HFF-Myc (cell line): ENCODE results near the gene PSMA5.

Experiments used
- DNase-seq: peaks from one replicate; pipeline ENCODE4 v3.0.0-alpha.2; 2011; ENCODE audit warnings: low read depth; ENCODE audit errors: extremely low read depth
- H3K4me3 ChIP-seq: replicated peaks from 2 replicates; pipeline ENCODE4 v1.5.1; 2011; ENCODE audit warnings: low read depth, mild to moderate bottlenecking, control low read depth, low read length
- CTCF ChIP-seq: IDR thresholded peaks from 2 replicates; pipeline ENCODE4 v1.5.1; 2012; ENCODE audit warnings: mild to moderate bottlenecking, low read depth, low read length, control low read depth; ENCODE audit errors: missing control alignments

PSMA5 gene

GRCh38 chr1:109370712-109371340, 55.4 kb downstream of the PSMA5 start:
- peak; percentile 66 for DNase-seq
- no peak for TF ChIP-seq CTCF
- H3K4me3 ChIP-seq, result peak overlapping the region; percentile 6; the same call in 1 of the 2 replicates

GRCh38 chr1:109369167-109369746, 57.0 kb downstream of the PSMA5 start:
- H3K4me3 ChIP-seq, result no peak overlapping the region
- no peak for DNase-seq
- TF ChIP-seq CTCF, result no peak

GRCh38 chr1:109368464-109368863, 57.8 kb downstream of the PSMA5 start:
- DNase-seq, result no peak
- H3K4me3 ChIP-seq, result no peak overlapping the region
- no peak for TF ChIP-seq CTCF

DNA sequence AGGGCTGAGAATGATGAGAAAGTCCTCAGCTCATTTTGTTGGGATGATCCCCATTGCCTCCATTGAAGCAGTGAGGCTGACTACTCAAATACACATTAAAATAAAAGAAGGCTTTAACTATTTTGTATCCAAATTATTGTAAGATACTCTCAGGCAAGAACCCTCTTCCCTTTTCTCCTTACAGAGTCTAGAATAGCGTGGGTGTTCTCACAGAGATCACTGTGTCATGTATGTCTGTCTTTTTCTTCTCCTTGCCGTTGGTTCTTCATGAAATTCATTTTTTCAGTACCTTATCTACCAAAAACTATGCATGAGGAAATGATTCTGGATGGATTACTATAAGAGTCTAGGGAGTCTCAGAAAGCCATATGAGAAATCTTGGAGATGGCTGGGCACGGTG, 58.6 kb downstream of the PSMA5 start:
- no peak for DNase-seq
- no peak overlapping the region for H3K4me3 ChIP-seq
- TF ChIP-seq CTCF, result no peak

- no peak for TF ChIP-seq CTCF
- H3K4me3 ChIP-seq, result no peak overlapping the region
- no peak for DNase-seq
These were observed 60.5 kb downstream of the PSMA5 start for GRCh38 chr1:109365642-109366204.

DNA sequence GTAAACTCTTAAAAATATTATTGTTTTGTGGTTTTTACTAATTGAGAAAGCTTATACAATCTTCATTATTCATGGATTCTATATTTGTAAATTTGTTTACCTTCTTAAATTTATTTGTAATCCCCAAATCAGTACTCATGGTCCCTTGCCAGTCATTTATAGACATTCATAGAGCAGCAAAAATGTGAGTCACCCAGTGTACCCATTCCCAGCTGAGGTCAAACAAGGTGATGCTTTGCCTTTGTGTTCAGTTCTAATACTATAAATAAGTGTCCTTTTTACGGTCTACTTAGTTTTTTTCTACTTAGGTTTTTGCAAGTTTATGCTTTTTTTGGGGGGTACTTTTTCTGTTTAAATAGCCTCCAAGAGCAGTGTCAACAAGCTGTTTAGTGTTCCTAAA, 64.6 kb downstream of the PSMA5 start:
- H3K4me3 ChIP-seq, result no peak overlapping the region
- DNase-seq, result no peak
- no peak for TF ChIP-seq CTCF
